Measurements from ENCODE around the gene YPEL2.
A peak's percentile ranks its signal among the peaks of the same experiment; 100 is the strongest.

The YPEL2 gene

DNA sequence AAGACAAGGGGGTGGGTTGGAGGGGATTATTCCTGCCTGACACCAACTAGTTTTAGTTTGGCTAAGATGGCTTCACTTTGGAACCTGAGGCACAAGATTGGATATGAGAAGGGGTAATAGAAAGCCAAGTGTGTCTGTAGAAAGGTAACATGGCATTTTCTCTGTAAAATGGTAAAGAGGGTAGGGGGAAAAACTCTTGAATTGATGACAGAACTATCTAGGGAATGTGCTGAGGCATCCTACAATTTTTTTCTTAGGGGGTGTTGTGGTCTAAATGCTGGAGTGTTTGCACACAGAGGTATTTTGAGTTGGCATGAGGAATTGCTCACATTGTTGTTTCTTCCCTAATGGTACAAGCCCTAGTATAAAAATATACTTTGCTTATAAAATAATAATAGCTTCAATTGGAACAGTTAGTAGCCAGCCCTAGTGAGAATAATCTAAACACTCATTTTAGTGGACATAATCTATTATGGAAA lies 25.8 kb downstream of the YPEL2 start:
- no peak for DNase-seq

DNA sequence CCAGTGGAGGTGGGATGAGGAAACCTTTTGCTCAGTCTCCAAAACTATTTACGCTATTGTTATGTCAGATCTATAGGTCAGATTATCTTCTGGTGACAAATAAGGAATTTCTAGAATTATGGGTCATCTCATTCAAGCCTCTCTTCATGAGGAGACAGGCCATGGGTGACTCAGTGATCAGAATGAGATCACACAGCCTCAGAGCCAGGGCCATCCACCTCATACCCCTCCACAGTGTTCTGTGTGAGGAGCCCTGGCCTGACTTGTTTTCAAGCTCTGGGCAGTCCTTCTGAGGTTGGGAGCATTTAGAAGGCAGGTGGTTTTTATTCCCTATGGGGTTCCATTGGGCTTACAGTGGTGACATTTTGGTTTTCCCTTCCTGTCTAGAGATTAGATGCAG lies 26.5 kb downstream of the YPEL2 start:
- no peak for DNase-seq

DNA sequence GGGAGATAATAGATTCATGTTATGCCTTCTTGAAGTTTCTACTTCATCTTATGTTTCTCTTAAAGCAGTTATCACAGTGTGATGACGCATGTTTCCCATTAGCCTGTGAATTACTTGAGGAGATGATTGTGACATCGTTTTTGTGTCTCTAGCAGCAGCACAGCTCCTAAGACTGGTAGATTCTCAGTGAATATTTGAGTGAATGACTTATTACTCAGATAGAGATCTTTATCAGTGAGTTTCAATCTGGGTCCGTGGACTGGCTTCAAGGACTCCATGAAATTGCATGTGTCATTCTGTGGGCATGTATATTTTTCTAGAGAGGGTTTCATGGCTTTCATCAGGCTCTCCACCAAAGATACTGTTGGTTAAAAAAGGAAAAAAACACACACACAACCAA lies 29.9 kb downstream of the YPEL2 start:
- no peak for DNase-seq

- DNase-seq: no peak
These were observed 30.7 kb downstream of the YPEL2 start for GRCh38 chr17:59361916-59362810.

DNA sequence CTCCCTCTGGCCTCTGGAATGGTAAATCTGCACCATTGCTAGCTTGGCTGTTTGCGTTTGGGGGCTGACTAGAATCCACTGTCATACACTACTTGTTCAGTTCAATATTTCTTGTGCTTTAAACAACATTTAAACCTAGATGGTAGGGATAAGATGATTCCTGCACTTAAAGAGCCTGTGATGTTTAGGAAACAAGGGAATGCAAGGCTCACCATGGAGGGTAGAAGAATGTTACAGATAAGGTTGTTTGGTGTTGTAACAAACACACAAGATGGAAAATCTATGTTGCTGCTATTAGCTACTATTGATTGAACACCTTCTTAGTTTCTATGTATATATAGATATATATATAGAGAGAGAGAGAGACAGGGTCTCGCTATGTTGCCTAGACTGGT lies 31.4 kb downstream of the YPEL2 start:
- DNase-seq: no peak

- peak; percentile 93 for DNase-seq
These were observed 34.0 kb downstream of the YPEL2 start for GRCh38 chr17:59365383-59365981.

GRCh38 chr17:59366040-59366757 lies 34.7 kb downstream of the YPEL2 start:
- peak; percentile 50 for DNase-seq

- DNase-seq: no peak
These were observed 35.6 kb downstream of the YPEL2 start for GRCh38 chr17:59366773-59367656.

DNA sequence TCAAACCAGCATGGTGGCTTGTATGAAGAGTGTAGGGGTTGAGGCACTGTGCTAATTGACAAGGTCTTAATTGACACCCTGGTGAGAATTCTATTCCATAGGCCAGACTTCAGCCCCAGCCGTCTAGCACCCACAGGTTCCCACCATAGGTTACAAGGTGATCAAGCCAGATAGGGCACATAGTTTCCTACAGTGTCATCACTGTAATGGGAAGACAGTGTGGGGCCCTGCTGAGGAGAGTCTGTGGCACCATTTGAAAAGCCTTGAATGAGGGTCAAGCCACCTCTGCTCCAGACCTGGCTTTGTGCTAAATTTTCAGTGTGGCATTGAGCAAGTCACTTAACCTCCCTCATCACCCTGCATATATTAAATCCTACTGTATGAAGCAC lies 36.2 kb downstream of the YPEL2 start:
- DNase-seq: no peak

DNA sequence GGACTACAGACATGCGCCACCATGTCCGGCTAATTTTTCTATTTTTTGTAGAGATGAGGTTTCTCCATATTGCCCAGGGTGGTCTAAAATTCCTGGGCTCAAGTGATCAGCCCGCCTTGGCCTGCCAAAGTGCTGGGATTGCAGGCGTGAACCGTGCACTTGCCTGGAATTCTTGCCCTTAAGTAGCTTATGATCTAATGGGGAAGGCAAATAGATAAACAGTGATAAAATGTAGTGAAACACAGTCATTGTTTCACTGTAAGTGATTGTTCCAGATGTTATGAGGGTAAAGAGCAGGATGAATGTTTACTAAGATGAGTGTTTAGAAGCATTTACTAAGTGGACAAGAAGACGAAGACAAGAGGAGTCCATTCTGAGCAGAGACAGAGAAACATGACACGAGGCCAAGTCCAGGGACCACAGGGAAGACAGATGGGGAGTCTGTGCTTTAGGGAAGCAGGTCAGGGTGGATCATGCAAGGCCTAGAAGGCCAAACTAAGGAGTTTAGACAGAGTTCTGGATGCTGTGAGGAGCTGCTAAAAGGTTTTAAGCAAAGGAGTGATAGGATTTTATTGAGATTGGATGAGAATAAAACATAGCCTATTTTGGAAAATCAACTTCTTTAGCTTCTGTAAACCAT lies 36.9 kb downstream of the YPEL2 start:
- DNase-seq: peak; percentile 23

DNA sequence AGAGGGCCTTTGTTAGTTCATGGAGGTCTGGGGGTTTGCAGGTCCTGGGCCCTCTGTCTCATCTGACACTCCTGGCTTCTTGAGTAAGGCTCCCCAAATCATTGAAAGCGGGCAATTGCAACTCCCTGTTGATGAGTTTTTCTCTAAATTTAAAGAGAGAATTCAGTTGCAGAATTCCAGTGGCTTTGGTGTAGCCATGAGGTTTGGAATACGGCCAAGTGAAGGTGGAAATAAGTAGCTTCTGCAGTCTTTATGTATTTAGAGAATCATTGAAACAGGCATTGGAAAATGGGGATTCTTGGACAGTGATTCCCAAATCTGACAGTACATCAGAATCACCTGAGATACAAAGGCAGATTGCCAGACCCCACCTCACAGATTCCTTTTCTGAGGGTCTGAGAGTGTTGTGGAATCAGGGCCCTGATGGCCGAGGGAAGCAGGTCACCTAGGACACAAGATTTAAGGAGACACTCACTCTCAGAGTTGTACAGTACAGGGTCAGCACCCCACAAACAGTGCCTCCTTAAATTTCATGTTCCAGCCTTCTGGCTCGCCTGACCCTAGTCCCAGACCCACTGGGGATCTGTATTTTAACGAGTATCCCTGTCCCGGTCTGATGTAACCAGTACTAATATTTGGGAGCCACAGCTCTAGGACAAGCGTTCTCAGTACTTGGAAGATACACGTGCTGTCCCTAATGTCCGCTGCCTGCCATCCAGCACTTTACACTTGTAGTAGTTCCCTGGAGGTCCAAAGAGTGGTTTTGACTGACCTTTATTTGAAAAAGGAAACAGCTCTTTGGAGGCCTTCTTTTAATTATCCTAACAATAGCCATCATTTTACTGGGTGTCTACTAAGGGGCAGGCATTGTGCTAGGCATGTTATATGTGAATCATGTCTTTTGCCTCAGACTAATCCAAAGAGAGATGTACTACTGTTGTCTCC lies 37.8 kb downstream of the YPEL2 start:
- no peak for DNase-seq

GRCh38 chr17:59370593-59371299 lies 39.3 kb downstream of the YPEL2 start:
- peak; percentile 89 for DNase-seq

- peak; percentile 64 for DNase-seq
These were observed 40.1 kb downstream of the YPEL2 start for GRCh38 chr17:59371416-59372100.

GRCh38 chr17:59372138-59372751 lies 40.8 kb downstream of the YPEL2 start:
- DNase-seq: peak; percentile 59

- no peak for DNase-seq
These were observed 42.5 kb downstream of the YPEL2 start for GRCh38 chr17:59373882-59374495.

- DNase-seq: no peak
These were observed 43.2 kb downstream of the YPEL2 start for GRCh38 chr17:59374612-59375011.

GRCh38 chr17:59375857-59376256 lies 44.4 kb downstream of the YPEL2 start:
- no peak for DNase-seq

DNA sequence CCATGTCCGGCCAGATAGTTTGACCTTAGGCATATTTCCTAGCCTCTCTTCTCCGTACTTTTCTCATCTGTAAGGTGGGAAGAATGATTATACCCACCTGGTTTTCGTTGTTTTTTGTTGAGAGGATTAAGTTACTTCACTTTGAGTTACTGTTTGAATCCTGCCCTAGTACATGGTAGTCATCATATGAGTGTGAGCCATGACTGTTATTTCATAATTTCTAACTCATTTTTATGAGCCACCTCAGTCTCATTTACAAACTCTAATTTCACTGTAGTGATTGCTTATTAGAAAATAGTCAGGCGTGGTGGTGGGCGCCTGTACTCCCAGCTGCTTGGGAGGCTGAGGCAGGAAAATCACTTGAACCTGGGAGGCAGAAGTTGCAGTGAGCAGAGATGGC lies 45.1 kb downstream of the YPEL2 start:
- DNase-seq: no peak

DNA sequence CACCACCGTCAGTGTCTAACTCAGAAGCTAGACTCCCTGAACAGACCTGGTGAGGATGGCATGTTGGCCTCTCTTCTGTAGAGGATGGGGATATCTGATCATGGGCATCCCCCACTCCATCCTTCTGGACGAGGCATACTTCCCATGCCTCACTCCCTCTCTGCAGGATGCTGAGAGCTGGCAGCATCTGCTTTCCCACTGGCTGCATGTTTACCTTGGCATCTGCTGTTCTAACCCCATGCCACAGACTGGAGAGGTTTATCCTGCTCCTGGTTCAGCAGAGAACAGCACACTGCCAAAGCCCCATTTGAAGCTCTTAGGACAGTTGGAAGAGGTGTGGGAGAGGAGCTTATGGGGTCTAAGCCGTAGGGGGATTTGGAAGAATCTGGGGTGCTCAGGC lies 46.0 kb downstream of the YPEL2 start:
- DNase-seq: peak; percentile 61

Measured in NCI-H82 (cell line).